K562 (cell line): Measurements from ENCODE around the gene FEN1. TPM values are rescaled to one million over a fixed set of nuclear protein-coding genes. Genes with fewer than 3 reads are reported as not detected.

Experiments used
- CREB1 ChIP-seq, 2 experiments: sonication (generic) in 1 of 2; formaldehyde crosslinking in 1 of 2; IDR thresholded peaks; 2 replicates each; pipeline versions ENCODE4 v1.6.1 to v1.8.0; 2012 to 2022; ENCODE audit warnings: inconsistent platforms in 1 of 2, mild to moderate bottlenecking in 1 of 2, missing genetic modification reagents in 1 of 2, moderate library complexity in 1 of 2
- CREM ChIP-seq: IDR thresholded peaks from 2 replicates; pipeline ENCODE4 v1.6.1; 2014; ENCODE audit warnings: antibody characterized with exemption, low read depth
- ELF4 ChIP-seq: fragments of 450-650 bp; formaldehyde crosslinking; IDR thresholded peaks from 2 replicates; pipeline ENCODE4 v1.4.0; 2022; ENCODE audit warnings: missing genetic modification characterization
- FOSL1 ChIP-seq: fragments of 200-800 bp; sonication (Bioruptor generic); conservative IDR thresholded peaks from 2 replicates; pipeline ENCODE4 v1.6.1; 2016; ENCODE audit warnings: missing genetic modification characterization, missing compliant biosample characterization
- HCFC1 ChIP-seq: IDR thresholded peaks from 2 replicates; pipeline ENCODE4 v1.6.1; 2012; ENCODE audit warnings: low read depth, low read length, improper control_type of control experiment
- HMGN3 ChIP-seq: IDR thresholded peaks from 2 replicates; pipeline ENCODE4 v1.6.1; 2011; ENCODE audit warnings: borderline replicate concordance, low read depth, mild to moderate bottlenecking, mixed read lengths, low read length; ENCODE audit not compliant: insufficient read length; ENCODE audit errors: extremely low read depth
- HNRNPH1 ChIP-seq: fragments of 200-400 bp; formaldehyde crosslinking; optimal IDR thresholded peaks from 2 replicates; pipeline ENCODE3; 2017; ENCODE audit warnings: low read depth, mild to moderate bottlenecking, low read length, moderate library complexity
- HNRNPK ChIP-seq: fragments of 200-400 bp; formaldehyde crosslinking; IDR thresholded peaks from one replicate; pipeline ENCODE4 v1.6.1; 2018; ENCODE audit warnings: mild to moderate bottlenecking, low read depth, low read length; ENCODE audit not compliant: poor library complexity, severe bottlenecking
- JUN ChIP-seq, 2 experiments: sonication (generic) in 1 of 2; formaldehyde crosslinking in 1 of 2; IDR thresholded peaks; 2 replicates each; pipeline versions ENCODE4 v1.6.1 to v1.8.0; 2012 to 2022; ENCODE audit warnings: borderline replicate concordance in 2 of 2, mild to moderate bottlenecking in 2 of 2, improper control_type of control experiment in 1 of 2, low read depth in 1 of 2, low read length in 1 of 2, missing genetic modification reagents in 1 of 2
- JUNB ChIP-seq: fragments of 450-650 bp; formaldehyde crosslinking; conservative IDR thresholded peaks from 2 replicates; pipeline ENCODE4 v1.4.0; 2020; ENCODE audit warnings: mild to moderate bottlenecking
- KDM1A ChIP-seq, 2 experiments: fragments of 450-650 bp; IDR thresholded peaks; 2 replicates each; pipeline ENCODE4 v1.6.1; 2016; ENCODE audit warnings: mild to moderate bottlenecking in 2 of 2
- MYC ChIP-seq, 2 experiments: fragments of 250-450 bp in 1 of 2; sonication (Bioruptor Pico) in 1 of 2; IDR thresholded peaks; 2 replicates each; pipeline versions ENCODE4 v1.5.1 to v1.6.1; 2012 to 2021; ENCODE audit warnings: low read depth in 2 of 2, borderline replicate concordance in 1 of 2, improper control_type of control experiment in 1 of 2, low read length in 1 of 2, mild to moderate bottlenecking in 1 of 2, moderate library complexity in 1 of 2
- NR2C2 ChIP-seq, 2 experiments: fragments of 200-800 bp in 1 of 2; sonication (Bioruptor generic) in 1 of 2; sonication (generic) in 1 of 2; formaldehyde crosslinking in 1 of 2; IDR thresholded peaks; 2 replicates each; pipeline versions ENCODE4 v1.6.1 to v1.8.0; 2016 to 2022; ENCODE audit warnings: mild to moderate bottlenecking in 1 of 2, missing compliant biosample characterization in 1 of 2, missing genetic modification characterization in 1 of 2, missing genetic modification reagents in 1 of 2
- NRF1 ChIP-seq, 2 experiments: fragments of 450-650 bp; IDR thresholded peaks in 1 of 2; conservative IDR thresholded peaks in 1 of 2; 2 replicates each; pipeline ENCODE4 v1.6.1; 2014; ENCODE audit warnings: mild to moderate bottlenecking in 2 of 2
- PCBP1 ChIP-seq: fragments of 200-400 bp; formaldehyde crosslinking; IDR thresholded peaks from 2 replicates; pipeline ENCODE4 v1.6.1; 2018; ENCODE audit warnings: mild to moderate bottlenecking, low read depth, low read length; ENCODE audit not compliant: poor library complexity, severe bottlenecking
- RBFOX2 ChIP-seq: fragments of 200-400 bp; formaldehyde crosslinking; IDR thresholded peaks from 2 replicates; pipeline ENCODE4 v1.6.1; 2017; ENCODE audit warnings: low read depth, mild to moderate bottlenecking, low read length, moderate library complexity
- SMAD2 ChIP-seq: fragments of 150-350 bp; IDR thresholded peaks from 2 replicates; pipeline ENCODE4 v1.6.1; 2014; ENCODE audit warnings: low read depth, mild to moderate bottlenecking, low read length
- SMAD3 ChIP-seq: fragments of 450-650 bp; formaldehyde crosslinking; conservative IDR thresholded peaks from 2 replicates; pipeline ENCODE4 v1.4.0; 2020; ENCODE audit warnings: mild to moderate bottlenecking
- TEAD2 ChIP-seq: fragments of 450-650 bp; IDR thresholded peaks from 2 replicates; pipeline ENCODE4 v1.6.1; 2016; ENCODE audit warnings: missing genetic modification characterization, control low read depth, missing compliant biosample characterization
- TFAM ChIP-seq: fragments of 250-450 bp; sonication (Bioruptor Pico); conservative IDR thresholded peaks from 2 replicates; pipeline ENCODE4 v1.5.0; 2021; ENCODE audit warnings: mild to moderate bottlenecking, moderate library complexity
- polyA plus RNA-seq, 8 experiments: library from polyadenylated mRNA; depleted of rRNA in 4 of 8; stranded (reverse) in 5 of 8; unstranded in 3 of 8; fragments of >200 nt; fragmentation: Nextera tagmentation in 2 of 8; fragmentation: Illumina TruSeq in 1 of 8; extraction: Ambion mirVana in 2 of 8; extraction: Trizol in 1 of 8; gene quantifications; 2 replicates each; pipeline versions ENCODE4 v1.2.1 to v1.2.3, GENCODE V29; 2011 to 2014; ENCODE audit warnings: inconsistent platforms in 1 of 8, missing spikeins in 1 of 8
- total RNA-seq, 7 experiments: library from RNA; depleted of rRNA in 6 of 7; stranded (reverse); fragments of >200 nt in 6 of 7; fragmentation: Illumina TruSeq in 2 of 7; extraction: Trizol in 2 of 7; gene quantifications; 2 replicates each; pipeline versions ENCODE4 v1.2.1 to v1.2.3, GENCODE V29; 2011 to 2021; ENCODE audit warnings: low replicate concordance in 1 of 7
- TF ChIP-seq, protein P1 (sequence below): fragments of 450-650 bp; IDR thresholded peaks from 2 replicates; pipeline ENCODE4 v1.6.1; 2016
- TF ChIP-seq, protein P2 (sequence below): fragments of 450-650 bp; formaldehyde crosslinking; IDR thresholded peaks from 2 replicates; pipeline ENCODE4 v1.4.0; 2020; ENCODE audit warnings: mild to moderate bottlenecking, moderate library complexity
- TF ChIP-seq, protein P3 (sequence below): fragments of 250-450 bp; sonication (Bioruptor Pico); IDR thresholded peaks from 2 replicates; pipeline ENCODE4 v1.4.0; 2020; ENCODE audit warnings: mild to moderate bottlenecking, moderate library complexity

FEN1 gene
- total and polyA plus RNA-seq, 9 of the 15 experiments (the other 6 are each of a cell fraction or from before 2014, with no cell fraction given) = 58.1 to 156 (median 137) TPM

- no peak for TF ChIP-seq TEAD2 (tag)
- TF ChIP-seq SMAD3 (CRISPR knock-in tag) = no peak
- peak; percentile 23; the same call in 1 of the 2 replicates for TF ChIP-seq RBFOX2
- 0 out of 2 replicates have a peak, but pooled peaks have one; percentile 17 for TF ChIP-seq JUN (IDR thresholded peaks at IDR 0.05; ENCODE audit: borderline replicate concordance, low read depth, low read length)
- TF ChIP-seq JUN (CRISPR knock-in tag; IDR thresholded peaks at IDR 0.05; ENCODE audit: borderline replicate concordance) = no peak
- TF ChIP-seq MYC (IDR thresholded peaks at IDR 0.05; ENCODE audit: low read depth, low read length) = peak; percentile 26; the same call in 1 of the 2 replicates
- TF ChIP-seq MYC (CRISPR knock-in tag; IDR thresholded peaks at IDR 0.05; ENCODE audit: borderline replicate concordance, low read depth) = no peak
- TF ChIP-seq, protein P1, sequence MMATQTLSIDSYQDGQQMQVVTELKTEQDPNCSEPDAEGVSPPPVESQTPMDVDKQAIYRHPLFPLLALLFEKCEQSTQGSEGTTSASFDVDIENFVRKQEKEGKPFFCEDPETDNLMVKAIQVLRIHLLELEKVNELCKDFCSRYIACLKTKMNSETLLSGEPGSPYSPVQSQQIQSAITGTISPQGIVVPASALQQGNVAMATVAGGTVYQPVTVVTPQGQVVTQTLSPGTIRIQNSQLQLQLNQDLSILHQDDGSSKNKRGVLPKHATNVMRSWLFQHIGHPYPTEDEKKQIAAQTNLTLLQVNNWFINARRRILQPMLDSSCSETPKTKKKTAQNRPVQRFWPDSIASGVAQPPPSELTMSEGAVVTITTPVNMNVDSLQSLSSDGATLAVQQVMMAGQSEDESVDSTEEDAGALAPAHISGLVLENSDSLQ = 0 out of 2 replicates have a peak, but pooled peaks have one; percentile 18
- TF ChIP-seq FOSL1 (tag) = peak; percentile 50; the same call in 1 of the 2 replicates
- TF ChIP-seq TFAM (CRISPR knock-in tag) = no peak
- no peak for TF ChIP-seq NR2C2 (CRISPR knock-in tag; IDR thresholded peaks at IDR 0.05)
- peak; percentile 38; the same call in 1 of the 2 replicates for TF ChIP-seq NR2C2 (tag; IDR thresholded peaks at IDR 0.05)
- TF ChIP-seq HNRNPH1 = no peak
- TF ChIP-seq JUNB (CRISPR knock-in tag) = no peak
- TF ChIP-seq, protein P2, sequence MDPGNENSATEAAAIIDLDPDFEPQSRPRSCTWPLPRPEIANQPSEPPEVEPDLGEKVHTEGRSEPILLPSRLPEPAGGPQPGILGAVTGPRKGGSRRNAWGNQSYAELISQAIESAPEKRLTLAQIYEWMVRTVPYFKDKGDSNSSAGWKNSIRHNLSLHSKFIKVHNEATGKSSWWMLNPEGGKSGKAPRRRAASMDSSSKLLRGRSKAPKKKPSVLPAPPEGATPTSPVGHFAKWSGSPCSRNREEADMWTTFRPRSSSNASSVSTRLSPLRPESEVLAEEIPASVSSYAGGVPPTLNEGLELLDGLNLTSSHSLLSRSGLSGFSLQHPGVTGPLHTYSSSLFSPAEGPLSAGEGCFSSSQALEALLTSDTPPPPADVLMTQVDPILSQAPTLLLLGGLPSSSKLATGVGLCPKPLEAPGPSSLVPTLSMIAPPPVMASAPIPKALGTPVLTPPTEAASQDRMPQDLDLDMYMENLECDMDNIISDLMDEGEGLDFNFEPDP = no peak
- TF ChIP-seq ELF4 = no peak
- TF ChIP-seq KDM1A (IDR thresholded peaks at IDR 0.05) = no peak; a peak in 1 of 4 replicates
- TF ChIP-seq CREM = peak; percentile 85
- TF ChIP-seq PCBP1 = peak; percentile 24
- TF ChIP-seq HCFC1 = no peak
- no peak for TF ChIP-seq HNRNPK
- TF ChIP-seq SMAD2 = no peak
- peak; percentile 51 for TF ChIP-seq CREB1 (IDR thresholded peaks at IDR 0.05)
- peak; percentile 48; the same call in 1 of the 2 replicates for TF ChIP-seq CREB1 (CRISPR knock-in tag; IDR thresholded peaks at IDR 0.05)
- TF ChIP-seq NRF1 (conservative IDR thresholded peaks at IDR 0.05 in 1 of 2, IDR thresholded peaks at IDR 0.05 in 1 of 2) = peak; percentile 39 to 52; a peak in 3 of 4 replicates
- TF ChIP-seq, protein P3, sequence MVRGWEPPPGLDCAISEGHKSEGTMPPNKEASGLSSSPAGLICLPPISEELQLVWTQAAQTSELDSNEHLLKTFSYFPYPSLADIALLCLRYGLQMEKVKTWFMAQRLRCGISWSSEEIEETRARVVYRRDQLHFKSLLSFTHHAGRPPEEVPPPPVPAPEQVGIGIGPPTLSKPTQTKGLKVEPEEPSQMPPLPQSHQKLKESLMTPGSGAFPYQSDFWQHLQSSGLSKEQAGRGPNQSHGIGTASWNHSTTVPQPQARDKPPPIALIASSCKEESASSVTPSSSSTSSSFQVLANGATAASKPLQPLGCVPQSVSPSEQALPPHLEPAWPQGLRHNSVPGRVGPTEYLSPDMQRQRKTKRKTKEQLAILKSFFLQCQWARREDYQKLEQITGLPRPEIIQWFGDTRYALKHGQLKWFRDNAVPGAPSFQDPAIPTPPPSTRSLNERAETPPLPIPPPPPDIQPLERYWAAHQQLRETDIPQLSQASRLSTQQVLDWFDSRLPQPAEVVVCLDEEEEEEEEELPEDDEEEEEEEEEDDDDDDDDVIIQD (CRISPR knock-in tag) = no peak
- peak; percentile 61 for TF ChIP-seq HMGN3
These were observed 28.0 kb upstream of the FEN1 start (continued) for GRCh38 chr11:61764606-61765260.
